Measurements from ENCODE around the gene ARID1B.
A peak's percentile ranks its signal among the peaks of the same experiment; 100 is the strongest.

The ARID1B gene

GRCh38 chr6:156985309-156985708 lies 208.1 kb downstream of the ARID1B start:
- Histone ChIP-seq H3K9me3 (replicated peaks; ENCODE audit: insufficient read depth, low read length) (no peaks in the 10 kb centered on the region), H3K4me2 (ENCODE audit: low read depth, low read length) (no peak overlapping the region), H3K4me3 (ENCODE audit: low read length) (no peak overlapping the region), H2AFZ (ENCODE audit: low read length) (no peak overlapping the region), H3K27ac (ENCODE audit: low read length) (no peak overlapping the region), H3F3A (ENCODE audit: insufficient read depth, low read length) (no peaks in the 10 kb centered on the region), H3K4me1 (ENCODE audit: low read length) (peaks cover 12% of the 10 kb centered on the region; the same call in 1 of the 2 replicates), H3K9me2 (replicated peaks; ENCODE audit: insufficient read depth, low read length) (no peaks in the 10 kb centered on the region), H3K27me3 (replicated peaks; ENCODE audit: insufficient read depth, low read length) (no peaks in the 10 kb centered on the region), H3K9ac (ENCODE audit: low read length) (no peak overlapping the region), H3K79me2 (ENCODE audit: low read length) (peaks cover 88% of the 10 kb centered on the region), H3K36me3 (replicated peaks; ENCODE audit: insufficient read depth, low read length) (no peaks in the 10 kb centered on the region), H4K20me1 (ENCODE audit: insufficient read depth, low read length) (no peaks in the 10 kb centered on the region)
- DNase-seq: no peak
- no peak for TF ChIP-seq CTCF (IDR thresholded peaks at IDR 0.05; ENCODE audit: low read length)
- TF ChIP-seq EZH2 (optimal IDR thresholded peaks at IDR 0.05; ENCODE audit: low read depth, low read length): no peak
- no peak for TF ChIP-seq EZH2phosphoT487 (IDR thresholded peaks at IDR 0.05; ENCODE audit: low read length)

- Histone ChIP-seq H3K4me3 (ENCODE audit: low read length) (no peak overlapping the region), H3K79me2 (ENCODE audit: low read length) (peaks cover 84% of the 10 kb centered on the region), H3K27ac (ENCODE audit: low read length) (peak overlapping the region; percentile 39; the same call in 1 of the 2 replicates)
These were observed 211.3 kb downstream of the ARID1B start for GRCh38 chr6:156988276-156989158.

GRCh38 chr6:156989159-156989806 lies 212.1 kb downstream of the ARID1B start:
- Histone ChIP-seq H3K79me2 (ENCODE audit: low read length) (peaks cover 84% of the 10 kb centered on the region), H3K27ac (ENCODE audit: low read length) (no peak overlapping the region), H3K4me1 (ENCODE audit: low read length) (peaks cover 12% of the 10 kb centered on the region; the same call in 1 of the 2 replicates), H3K4me3 (ENCODE audit: low read length) (no peak overlapping the region), H3K27me3 (replicated peaks; ENCODE audit: insufficient read depth, low read length) (no peaks in the 10 kb centered on the region), H3K36me3 (replicated peaks; ENCODE audit: insufficient read depth, low read length) (no peaks in the 10 kb centered on the region), H2AFZ (ENCODE audit: low read length) (no peak overlapping the region), H4K20me1 (ENCODE audit: insufficient read depth, low read length) (no peaks in the 10 kb centered on the region), H3K9me3 (replicated peaks; ENCODE audit: insufficient read depth, low read length) (no peaks in the 10 kb centered on the region), H3K9me2 (replicated peaks; ENCODE audit: insufficient read depth, low read length) (no peaks in the 10 kb centered on the region), H3F3A (ENCODE audit: insufficient read depth, low read length) (no peaks in the 10 kb centered on the region), H3K4me2 (ENCODE audit: low read depth, low read length) (no peak overlapping the region), H3K9ac (ENCODE audit: low read length) (no peak overlapping the region)
- TF ChIP-seq EZH2phosphoT487 (IDR thresholded peaks at IDR 0.05; ENCODE audit: low read length): no peak
- no peak for TF ChIP-seq EZH2 (optimal IDR thresholded peaks at IDR 0.05; ENCODE audit: low read depth, low read length)
- no peak for TF ChIP-seq CTCF (IDR thresholded peaks at IDR 0.05; ENCODE audit: low read length)
- DNase-seq: no peak

More at GRCh38 chr6:156988276-156989158, 211.3 kb downstream of the ARID1B start:
- Histone ChIP-seq H3K9ac (ENCODE audit: low read length) (no peak overlapping the region), H3K4me1 (ENCODE audit: low read length) (peaks cover 12% of the 10 kb centered on the region; the same call in 1 of the 2 replicates), H3K4me2 (ENCODE audit: low read depth, low read length) (peak overlapping the region; percentile 29; the same call in 1 of the 2 replicates), H3K9me3 (replicated peaks; ENCODE audit: insufficient read depth, low read length) (no peaks in the 10 kb centered on the region), H2AFZ (ENCODE audit: low read length) (no peak overlapping the region), H3K27me3 (replicated peaks; ENCODE audit: insufficient read depth, low read length) (no peaks in the 10 kb centered on the region), H3K9me2 (replicated peaks; ENCODE audit: insufficient read depth, low read length) (no peaks in the 10 kb centered on the region), H3K36me3 (replicated peaks; ENCODE audit: insufficient read depth, low read length) (no peaks in the 10 kb centered on the region), H4K20me1 (ENCODE audit: insufficient read depth, low read length) (no peaks in the 10 kb centered on the region), H3F3A (ENCODE audit: insufficient read depth, low read length) (no peaks in the 10 kb centered on the region)
- TF ChIP-seq EZH2 (optimal IDR thresholded peaks at IDR 0.05; ENCODE audit: low read depth, low read length) (no peak), CTCF (IDR thresholded peaks at IDR 0.05; ENCODE audit: low read length) (no peak), EZH2phosphoT487 (IDR thresholded peaks at IDR 0.05; ENCODE audit: low read length) (no peak)
- DNase-seq: peak; percentile 25

Measured in MM.1S (cell line).